Psoas muscle (tissue), 8 donors: Measurements from ENCODE around the gene DSTYK. TPM values are rescaled to one million over a fixed set of nuclear protein-coding genes. Genes with fewer than 3 reads are reported as not detected.
A peak's percentile ranks its signal among the peaks of the same experiment; 100 is the strongest.
"Not testable (repeated sequence)": the region's sequence is repeated elsewhere in the genome, so short reads cannot be mapped to it uniquely, and the experiment has no call there.

Experiments
- ATAC-seq, 4 donors: fragments of 200-7000 bp; cut with Tn5 transposase; one replicate each; pipeline ENCODE4 v1.9.1; 2020; ENCODE audit warnings: moderate library complexity in 3 of 4, mild to moderate bottlenecking in 2 of 4
- DNase-seq, 2 donors: peaks; one replicate each; pipeline ENCODE4 v3.0.0-alpha.2; 2020
- H3K27ac ChIP-seq: fragments of 200-600 bp; one replicate; pipeline ENCODE4 v1.8.0; 2022
- H3K27me3 ChIP-seq, 3 donors: fragments of 200-600 bp in 1 of 3; one replicate each; pipeline versions ENCODE4 v1.6.1 to v1.8.0; 2013 to 2022; ENCODE audit warnings: low read length in 2 of 3, mild to moderate bottlenecking in 2 of 3, moderate library complexity in 1 of 3; ENCODE audit not compliant: insufficient read depth in 3 of 3
- H3K36me3 ChIP-seq, 2 donors: fragments of 200-600 bp in 1 of 2; one replicate each; pipeline versions ENCODE4 v1.6.1 to v1.8.0; 2013 to 2022; ENCODE audit warnings: low read depth in 1 of 2, mild to moderate bottlenecking in 1 of 2, moderate library complexity in 1 of 2; ENCODE audit not compliant: insufficient read depth in 1 of 2
- H3K4me1 ChIP-seq: fragments of 200-600 bp; one replicate; pipeline ENCODE4 v1.8.0; 2022
- H3K4me3 ChIP-seq: fragments of 200-600 bp; one replicate; pipeline ENCODE4 v1.8.0; 2022; ENCODE audit warnings: mild to moderate bottlenecking
- H3K9me3 ChIP-seq: fragments of 200-600 bp; one replicate; pipeline ENCODE4 v1.8.0; 2022
- CTCF ChIP-seq: fragments of 200-600 bp; IDR thresholded peaks from one replicate; pipeline ENCODE4 v1.8.0; 2022; ENCODE audit warnings: antibody characterized with exemption
- WGBS, 3 donors: extraction: QIAGEN DNeasy Blood & Tissue Kit; methylation state at CpG; one replicate each; pipeline versions ENCODE4 v1.1.6 to v1.1.7; 2013; 5-methylcytosine and 5-hydroxymethylcytosine counted together
- intact Hi-C, 2 donors: fragments of 100-400 bp; cut with DNase I; formaldehyde crosslinking; loops; one replicate each; pipeline versions ENCODE4 v1.11.0 to v1.14.2; 2022
- polyA plus RNA-seq, 3 donors: library from polyadenylated mRNA; stranded (reverse); fragments of 200-250 nt; gene quantifications; one replicate each; pipeline ENCODE4 v1.2.3, GENCODE V29; 2013
- total RNA-seq, 4 donors: library from RNA; stranded (reverse); fragmentation: NEBNext Ultra II Directional in 2 of 4; extraction: Animal tissue kit (Norgen Biotek cat#: 25700) in 2 of 4; gene quantifications; one replicate each; pipeline versions ENCODE4 v1.2.1 to v1.2.4, GENCODE V29; 2021 to 2023
- donor health status: healthy with polysubstance abuse.
- donor health status: DM: no; HTN: no; CAD: no; lungs with moderate emphysema.
- donor health status: Bipolar disorder and iron deficiency.
- donor health status: healthy.
- donor health status: DM: yes; HTN: yes; CAD: no.
- donor health status: DM: no; HTN: no; CAD: no.
- donor health status: DM: no; HTN: no; CAD: no.
- donor health status: DM: yes; HTN: yes; CAD: no.

Gene DSTYK
- total and polyA plus RNA-seq, 7 donors, result 2.3 to 22.6 (median 13.6) TPM

GRCh38 chr1:205235951-205236350, 24.4 kb upstream of the DSTYK start:
- Histone ChIP-seq H3K4me3 (peak overlapping the region; percentile 26), H3K9me3 (no peaks in the 10 kb centered on the region), H3K27ac (peak overlapping the region; percentile 79), H3K4me1 (peaks cover 88% of the 10 kb centered on the region), H3K27me3 (no peaks in the 10 kb centered on the region), H3K36me3 (no peaks in the 10 kb centered on the region)
- 28 to 60% (median 34%) methylated on average over 6 of the region's 6 CpGs for WGBS, 3 donors
- intact Hi-C loops, result loop anchor here in 1 of 2 donors (2.0 kb wide), 1 partner anchor 15 kb away; no protein-coding TSS in a partner anchor
- TF ChIP-seq CTCF, result no peak
- DNase-seq (no peak), ATAC-seq (peak; percentile 54 to 83 (median 63))

- intact Hi-C loops, DNase-seq, H3K4me3 ChIP-seq, H3K36me3 ChIP-seq, ATAC-seq, H3K27me3 ChIP-seq, H3K9me3 ChIP-seq: not testable (repeated sequence)
- peak overlapping the region; percentile 79 for H3K27ac ChIP-seq
- WGBS, 3 donors, result 90 to 96% (median 91%) methylated on average over 7 of the region's 7 CpGs
- peaks cover 74% of the 10 kb centered on the region for H3K4me1 ChIP-seq
Measured at GRCh38 chr1:205233986-205234385, 22.5 kb upstream of the DSTYK start.

- TF ChIP-seq CTCF, result no peak
- ATAC-seq (no peak), DNase-seq (no peak)
- peak overlapping the region; percentile 30 for H3K27ac ChIP-seq
- H3K4me1 ChIP-seq, result peaks cover 64% of the 10 kb centered on the region
- 61 to 78% (median 74%) methylated on average over 3 of the region's 3 CpGs for WGBS, 3 donors
- no peaks in the 10 kb centered on the region for H3K36me3 ChIP-seq
- H3K4me3 ChIP-seq, result no peak overlapping the region
- no peaks in the 10 kb centered on the region for H3K27me3 ChIP-seq
- H3K9me3 ChIP-seq, result no peaks in the 10 kb centered on the region
- intact Hi-C loops, result loop anchor here in 1 of 2 donors (1.0 kb wide), 1 partner anchor 20 kb away; no protein-coding TSS in a partner anchor
Measured at GRCh38 chr1:205232945-205233397, 21.5 kb upstream of the DSTYK start.

GRCh38 chr1:205232127-205232820, 20.8 kb upstream of the DSTYK start:
- Histone ChIP-seq H3K36me3 (no peaks in the 10 kb centered on the region), H3K9me3 (no peaks in the 10 kb centered on the region), H3K4me3 (peak overlapping the region; percentile 74), H3K4me1 (peaks cover 57% of the 10 kb centered on the region), H3K27ac (peak overlapping the region; percentile 81), H3K27me3 (no peaks in the 10 kb centered on the region)
- DNase-seq (no peak), ATAC-seq (no peak)
- 47 to 82% (median 60%) methylated on average over 7 of the region's 7 CpGs for WGBS, 3 donors
- intact Hi-C loops, result loop anchor here in 1 of 2 donors (1.0 kb wide), 1 partner anchor 21 kb away; no protein-coding TSS in a partner anchor
- no peak for TF ChIP-seq CTCF

GRCh38 chr1:205230982-205231381, 19.5 kb upstream of the DSTYK start:
- no peak for DNase-seq
- intact Hi-C loops, result no loop called here
- no peak for TF ChIP-seq CTCF
- no peak for ATAC-seq
- H3K9me3 ChIP-seq, result no peaks in the 10 kb centered on the region
- H3K4me3 ChIP-seq, result peak overlapping the region; percentile 74
- H3K27me3 ChIP-seq, result no peaks in the 10 kb centered on the region
- H3K4me1 ChIP-seq, result peaks cover 47% of the 10 kb centered on the region
- 31 to 76% (median 44%) methylated on average over 5 of the region's 5 CpGs for WGBS, 3 donors
- H3K27ac ChIP-seq, result peak overlapping the region; percentile 81
- no peaks in the 10 kb centered on the region for H3K36me3 ChIP-seq
